ENCODE measurements around the gene TMEM178A.

- TF ChIP-seq, protein P1, sequence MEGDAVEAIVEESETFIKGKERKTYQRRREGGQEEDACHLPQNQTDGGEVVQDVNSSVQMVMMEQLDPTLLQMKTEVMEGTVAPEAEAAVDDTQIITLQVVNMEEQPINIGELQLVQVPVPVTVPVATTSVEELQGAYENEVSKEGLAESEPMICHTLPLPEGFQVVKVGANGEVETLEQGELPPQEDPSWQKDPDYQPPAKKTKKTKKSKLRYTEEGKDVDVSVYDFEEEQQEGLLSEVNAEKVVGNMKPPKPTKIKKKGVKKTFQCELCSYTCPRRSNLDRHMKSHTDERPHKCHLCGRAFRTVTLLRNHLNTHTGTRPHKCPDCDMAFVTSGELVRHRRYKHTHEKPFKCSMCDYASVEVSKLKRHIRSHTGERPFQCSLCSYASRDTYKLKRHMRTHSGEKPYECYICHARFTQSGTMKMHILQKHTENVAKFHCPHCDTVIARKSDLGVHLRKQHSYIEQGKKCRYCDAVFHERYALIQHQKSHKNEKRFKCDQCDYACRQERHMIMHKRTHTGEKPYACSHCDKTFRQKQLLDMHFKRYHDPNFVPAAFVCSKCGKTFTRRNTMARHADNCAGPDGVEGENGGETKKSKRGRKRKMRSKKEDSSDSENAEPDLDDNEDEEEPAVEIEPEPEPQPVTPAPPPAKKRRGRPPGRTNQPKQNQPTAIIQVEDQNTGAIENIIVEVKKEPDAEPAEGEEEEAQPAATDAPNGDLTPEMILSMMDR (IDR thresholded peaks at IDR 0.05) = no peak
- TF ChIP-seq POLR2A (IDR thresholded peaks at IDR 0.05) = no peak
Measured at GRCh38 chr2:39710807-39711206, 45.1 kb downstream of the TMEM178A start.

Data from lower leg skin (tissue), 3 donors.